Activated CD8-positive, alpha-beta memory T cell treated with anti-CD3 and anti-CD28 coated beads, Interleukin-2, amount 10 ng/mL, durations not matched to agents 7 days and 5 days (primary cell): Measurements from ENCODE around the gene WTIP. TPM values are rescaled to one million over a fixed set of nuclear protein-coding genes. Genes with fewer than 3 reads are reported as not detected.
"Not testable (repeated sequence)": the region's sequence is repeated elsewhere in the genome, so short reads cannot be mapped to it uniquely, and the experiment has no call there.

Experiments
- ATAC-seq: fragments of 150-1000 bp; cut with Tn5 transposase; one replicate; pipeline ENCODE4 v1.10.0; 2021; ENCODE audit warnings: moderate library complexity
- CTCF ChIA-PET: fragments of 350-600 bp; sonication (Branson Sonifier 250); formaldehyde crosslinking; loops from one replicate; lab custom pipeline; 2021; ENCODE audit warnings: antibody characterized with exemption; lab: Charles Lee
- DNase-seq: peaks from one replicate; pipeline ENCODE4 v3.0.0-alpha.2; 2020
- H3K27ac Mint-ChIP-seq: one replicate; pipeline ENCODE4 v1.8.0; 2021; ENCODE audit warnings: mild to moderate bottlenecking, mixed read lengths
- H3K27me3 Mint-ChIP-seq: one replicate; pipeline ENCODE4 v1.8.0; 2021; ENCODE audit warnings: mixed read lengths
- H3K36me3 Mint-ChIP-seq: one replicate; pipeline ENCODE4 v1.8.0; 2021; ENCODE audit warnings: mild to moderate bottlenecking, mixed read lengths
- H3K4me1 Mint-ChIP-seq: one replicate; pipeline ENCODE4 v1.8.0; 2021; ENCODE audit warnings: mixed read lengths
- H3K4me3 Mint-ChIP-seq: one replicate; pipeline ENCODE4 v1.8.0; 2021; ENCODE audit warnings: mild to moderate bottlenecking, moderate library complexity, mixed read lengths
- H3K9me3 Mint-ChIP-seq: one replicate; pipeline ENCODE4 v1.8.0; 2022; ENCODE audit warnings: low read depth, mixed read lengths
- total RNA-seq, 2 experiments: library from RNA; stranded (reverse); gene quantifications; one replicate each; pipeline ENCODE4 v1.2.3, GENCODE V29; 2021

The WTIP gene
- total RNA-seq, 2 experiments from 2014 or later = 0.33 to 0.99 TPM

DNA sequence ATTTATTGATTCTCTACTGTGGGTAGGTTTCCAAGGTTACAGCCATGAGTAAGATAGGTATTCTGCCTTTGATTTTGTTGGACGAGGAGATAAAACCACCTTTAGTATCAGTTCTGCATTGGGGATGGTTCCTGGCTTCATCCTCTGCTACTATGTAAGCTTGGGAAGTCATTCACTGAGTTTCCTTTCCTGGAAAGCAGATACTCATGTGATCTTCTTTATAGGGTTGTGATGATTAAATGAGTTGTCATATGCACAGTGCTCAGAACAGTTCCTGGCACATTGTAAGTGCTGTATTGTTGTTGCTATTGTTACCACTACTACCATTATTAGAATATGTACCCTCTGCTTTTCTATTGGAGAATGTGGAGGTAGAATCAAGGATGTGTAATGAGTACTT, 13.1 kb upstream of the WTIP start:
- H3K4me1 Mint-ChIP-seq = no peaks in the 10 kb centered on the region
- ATAC-seq = no peak

DNA sequence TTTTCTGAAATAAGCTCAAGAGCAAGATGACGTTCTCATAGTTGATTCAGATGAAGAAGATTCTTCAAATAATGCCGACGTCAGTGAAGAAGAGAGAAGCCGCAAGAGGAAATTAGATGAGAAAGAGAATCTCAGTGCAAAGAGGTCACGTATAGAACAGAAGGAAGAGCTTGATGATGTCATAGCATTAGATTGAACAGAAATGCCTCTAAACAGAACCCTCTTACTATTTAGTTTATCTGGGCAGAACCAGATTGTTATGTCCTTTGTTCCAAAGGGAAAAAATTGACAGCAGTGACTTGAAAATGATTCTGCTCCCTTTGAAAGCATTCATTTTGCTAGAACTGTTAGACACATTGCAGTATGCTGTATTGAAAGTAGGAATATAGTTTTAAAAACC, 12.5 kb upstream of the WTIP start:
- H3K4me3 Mint-ChIP-seq, H3K4me1 Mint-ChIP-seq, H3K27me3 Mint-ChIP-seq, ATAC-seq, DNase-seq, CTCF ChIA-PET, H3K9me3 Mint-ChIP-seq, H3K27ac Mint-ChIP-seq: not testable (repeated sequence)
- peaks cover 63% of the 10 kb centered on the region for H3K36me3 Mint-ChIP-seq

More for the DNA sequence above, 13.1 kb upstream of the WTIP start:
- peaks cover 66% of the 10 kb centered on the region for H3K36me3 Mint-ChIP-seq
- CTCF ChIA-PET = no interaction called here
- no peak for DNase-seq
- H3K4me3 Mint-ChIP-seq = no peak overlapping the region
- H3K27me3 Mint-ChIP-seq = no peaks in the 10 kb centered on the region
- H3K27ac Mint-ChIP-seq = no peak overlapping the region
- no peaks in the 10 kb centered on the region for H3K9me3 Mint-ChIP-seq

GRCh38 chr19:34471906-34472700, 9.5 kb upstream of the WTIP start:
- peaks cover 43% of the 10 kb centered on the region for H3K36me3 Mint-ChIP-seq
- H3K4me3 Mint-ChIP-seq = no peak overlapping the region
- peak overlapping the region; percentile 4 for H3K27ac Mint-ChIP-seq
- DNase-seq = no peak
- H3K9me3 Mint-ChIP-seq = no peaks in the 10 kb centered on the region
- CTCF ChIA-PET = no interaction called here
- H3K4me1 Mint-ChIP-seq = peaks cover 7% of the 10 kb centered on the region
- no peaks in the 10 kb centered on the region for H3K27me3 Mint-ChIP-seq
- ATAC-seq = no peak

DNA sequence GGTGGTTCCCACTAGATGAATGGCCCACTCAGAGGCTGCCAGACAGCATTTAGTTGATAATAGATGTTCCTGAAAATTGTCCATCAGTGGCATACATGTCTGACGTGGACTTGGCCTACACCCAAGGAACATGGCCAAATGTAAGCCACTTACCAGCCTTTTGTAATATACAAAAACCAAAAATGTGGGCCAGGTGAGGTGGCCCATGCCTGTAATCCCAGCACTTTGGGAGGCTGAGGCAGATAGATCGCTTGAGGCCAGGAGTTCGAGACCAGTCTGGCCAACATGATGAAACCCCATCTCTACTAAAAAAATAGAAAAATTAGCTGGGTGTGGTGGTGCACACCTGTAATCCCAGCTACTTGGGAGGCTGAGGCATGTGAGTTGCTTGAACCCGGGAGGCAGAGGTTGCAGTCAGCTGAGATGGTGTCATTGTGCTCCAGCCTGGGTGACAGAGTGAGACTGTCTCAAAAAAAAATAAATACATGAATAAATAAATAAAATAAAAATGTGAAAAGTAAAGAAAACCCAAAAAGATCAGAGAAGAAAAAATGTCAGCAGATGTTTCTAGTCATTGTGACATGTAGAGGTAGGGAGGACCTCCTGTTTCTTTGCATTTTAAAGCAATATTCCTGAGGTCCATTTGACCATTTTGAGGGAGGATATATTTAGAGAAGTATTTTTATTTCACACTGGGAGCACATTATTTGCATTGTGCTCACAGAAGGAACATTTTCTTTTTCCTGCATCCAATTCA, 7.1 kb upstream of the WTIP start:
- Mint-ChIP-seq H3K4me1 (peaks cover 7% of the 10 kb centered on the region), H3K27ac (no peak overlapping the region), H3K36me3 (peaks cover 32% of the 10 kb centered on the region), H3K27me3 (peaks cover 6% of the 10 kb centered on the region), H3K9me3 (no peaks in the 10 kb centered on the region), H3K4me3 (no peak overlapping the region)
- no peak for ATAC-seq
- CTCF ChIA-PET = no interaction called here
- no peak for DNase-seq

DNA sequence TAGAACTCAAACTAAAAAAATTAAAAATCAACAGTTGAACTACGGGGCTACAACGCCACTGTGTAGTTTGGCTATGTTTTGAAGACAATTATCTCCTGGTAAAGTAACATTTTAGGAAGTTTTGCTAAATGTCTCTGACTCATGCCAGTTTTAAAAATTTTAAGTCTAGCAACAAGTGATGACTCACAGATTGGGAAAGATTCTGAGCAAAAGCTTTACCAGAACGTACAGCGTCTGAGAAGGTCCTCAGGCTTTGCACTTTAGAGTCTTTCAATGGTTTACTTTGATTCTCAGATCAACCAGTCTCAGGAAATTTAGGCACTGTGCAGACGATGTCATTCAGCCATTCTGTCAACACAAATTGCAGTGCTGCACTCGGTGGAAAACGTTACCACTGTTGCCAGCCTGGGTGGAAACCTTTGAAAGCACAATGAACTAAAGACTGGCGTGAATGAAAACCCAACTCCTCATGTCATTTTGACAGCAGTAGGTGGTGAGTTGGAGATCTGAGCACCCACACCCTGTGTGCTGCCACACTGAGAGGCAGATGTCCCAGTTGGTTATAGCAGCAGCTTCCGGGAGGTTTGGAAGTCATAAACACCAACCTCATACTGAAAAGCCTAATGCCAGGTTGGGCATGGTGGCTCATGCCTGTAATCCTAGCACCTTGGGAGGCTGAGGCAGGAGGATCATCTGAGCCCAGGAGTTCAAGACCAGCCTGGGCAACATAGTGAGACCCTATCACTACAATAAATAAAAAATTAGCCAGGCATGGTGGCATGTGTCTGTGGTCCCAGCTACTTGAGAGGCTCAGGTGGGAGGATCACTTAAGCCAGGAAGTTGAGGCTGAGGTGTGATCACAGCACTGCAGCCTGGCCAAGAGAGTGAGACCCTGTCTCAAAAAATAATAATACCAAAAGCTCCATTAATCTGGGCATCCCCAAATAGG, 6.3 kb upstream of the WTIP start:
- peak; percentile 47 for ATAC-seq
- CTCF ChIA-PET = interaction anchor here (1.2 kb wide), 1 partner anchor 18 kb away, joined by 3 read pairs; no protein-coding TSS in a partner anchor

GRCh38 chr19:34475975-34476594, 5.5 kb upstream of the WTIP start:
- no peak for DNase-seq
- Mint-ChIP-seq H3K4me1 (peaks cover 7% of the 10 kb centered on the region), H3K4me3 (no peak overlapping the region), H3K9me3 (no peaks in the 10 kb centered on the region), H3K27ac (no peak overlapping the region), H3K27me3 (peaks cover 20% of the 10 kb centered on the region), H3K36me3 (peaks cover 24% of the 10 kb centered on the region)
- CTCF ChIA-PET = interaction anchor here (1.1 to 1.2 kb wide), 2 partner anchors 17 to 18 kb away, joined by 3 read pairs; no protein-coding TSS in a partner anchor
- no peak for ATAC-seq

More for the DNA sequence above, 6.3 kb upstream of the WTIP start:
- Mint-ChIP-seq H3K27ac (peak overlapping the region; percentile 19), H3K4me1 (peaks cover 7% of the 10 kb centered on the region), H3K9me3 (no peaks in the 10 kb centered on the region), H3K4me3 (no peak overlapping the region), H3K36me3 (peaks cover 27% of the 10 kb centered on the region), H3K27me3 (peaks cover 12% of the 10 kb centered on the region)
- DNase-seq = no peak

GRCh38 chr19:34478496-34478895, 3.1 kb upstream of the WTIP start:
- H3K9me3 Mint-ChIP-seq, H3K27ac Mint-ChIP-seq, H3K36me3 Mint-ChIP-seq, H3K4me3 Mint-ChIP-seq, ATAC-seq, CTCF ChIA-PET, DNase-seq: not testable (repeated sequence)
- H3K4me1 Mint-ChIP-seq = peaks cover 11% of the 10 kb centered on the region
- H3K27me3 Mint-ChIP-seq = peaks cover 31% of the 10 kb centered on the region

DNA sequence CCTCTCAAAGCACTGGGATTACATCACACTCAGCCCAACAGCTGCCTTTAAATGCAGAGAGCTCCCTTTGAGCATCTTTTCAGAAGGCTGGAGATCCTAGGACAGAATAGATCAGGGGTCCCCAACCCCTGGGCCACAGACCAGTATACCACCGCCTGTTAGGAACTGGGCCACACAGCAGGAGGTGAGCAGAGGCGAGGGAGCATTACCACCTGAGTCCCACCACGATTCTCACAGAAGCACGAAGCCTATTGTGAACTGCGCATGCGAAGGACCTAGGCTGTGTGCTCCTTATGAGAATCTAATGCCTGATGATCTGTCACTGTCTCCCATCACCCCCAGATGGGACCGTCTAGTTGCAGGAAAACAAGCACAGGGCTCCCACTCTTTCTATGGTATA, 2.2 kb upstream of the WTIP start:
- DNase-seq = no peak
- CTCF ChIA-PET = no interaction called here
- no peaks in the 10 kb centered on the region for H3K9me3 Mint-ChIP-seq
- H3K4me1 Mint-ChIP-seq = peaks cover 11% of the 10 kb centered on the region
- H3K4me3 Mint-ChIP-seq = no peak overlapping the region
- no peak overlapping the region for H3K27ac Mint-ChIP-seq
- no peak for ATAC-seq
- no peaks in the 10 kb centered on the region for H3K36me3 Mint-ChIP-seq
- peaks cover 38% of the 10 kb centered on the region for H3K27me3 Mint-ChIP-seq

GRCh38 chr19:34480491-34480890, 1.1 kb upstream of the WTIP start:
- Mint-ChIP-seq H3K9me3 (no peaks in the 10 kb centered on the region), H3K4me1 (peaks cover 3% of the 10 kb centered on the region), H3K36me3 (no peaks in the 10 kb centered on the region), H3K27ac (no peak overlapping the region), H3K4me3 (no peak overlapping the region), H3K27me3 (peaks cover 42% of the 10 kb centered on the region)
- ATAC-seq = no peak
- CTCF ChIA-PET = no interaction called here
- no peak for DNase-seq

DNA sequence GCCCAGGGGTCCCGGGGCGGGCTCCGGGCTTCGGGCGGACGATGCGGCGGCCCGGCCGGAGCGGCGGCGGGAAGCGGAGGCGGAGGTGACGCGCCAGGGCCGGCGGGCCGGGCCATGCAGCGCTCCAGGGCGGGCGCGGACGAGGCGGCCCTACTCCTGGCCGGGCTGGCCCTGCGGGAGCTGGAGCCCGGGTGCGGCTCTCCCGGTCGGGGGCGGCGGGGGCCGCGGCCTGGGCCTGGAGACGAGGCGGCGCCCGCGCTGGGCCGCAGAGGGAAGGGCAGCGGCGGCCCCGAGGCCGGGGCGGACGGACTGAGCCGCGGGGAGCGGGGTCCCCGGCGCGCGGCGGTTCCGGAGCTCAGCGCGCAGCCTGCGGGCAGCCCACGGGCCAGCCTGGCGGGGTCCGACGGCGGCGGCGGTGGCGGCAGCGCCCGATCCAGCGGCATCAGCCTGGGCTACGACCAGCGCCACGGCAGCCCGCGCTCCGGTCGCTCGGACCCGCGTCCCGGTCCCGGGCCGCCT, 362 bp downstream of the WTIP start:
- Mint-ChIP-seq H3K27ac (no peak overlapping the region), H3K36me3 (no peaks in the 10 kb centered on the region), H3K27me3 (peaks cover 48% of the 10 kb centered on the region), H3K4me1 (peaks cover 3% of the 10 kb centered on the region), H3K4me3 (no peak overlapping the region), H3K9me3 (no peaks in the 10 kb centered on the region)
- CTCF ChIA-PET = no interaction called here
- DNase-seq (no peak), ATAC-seq (no peak)

DNA sequence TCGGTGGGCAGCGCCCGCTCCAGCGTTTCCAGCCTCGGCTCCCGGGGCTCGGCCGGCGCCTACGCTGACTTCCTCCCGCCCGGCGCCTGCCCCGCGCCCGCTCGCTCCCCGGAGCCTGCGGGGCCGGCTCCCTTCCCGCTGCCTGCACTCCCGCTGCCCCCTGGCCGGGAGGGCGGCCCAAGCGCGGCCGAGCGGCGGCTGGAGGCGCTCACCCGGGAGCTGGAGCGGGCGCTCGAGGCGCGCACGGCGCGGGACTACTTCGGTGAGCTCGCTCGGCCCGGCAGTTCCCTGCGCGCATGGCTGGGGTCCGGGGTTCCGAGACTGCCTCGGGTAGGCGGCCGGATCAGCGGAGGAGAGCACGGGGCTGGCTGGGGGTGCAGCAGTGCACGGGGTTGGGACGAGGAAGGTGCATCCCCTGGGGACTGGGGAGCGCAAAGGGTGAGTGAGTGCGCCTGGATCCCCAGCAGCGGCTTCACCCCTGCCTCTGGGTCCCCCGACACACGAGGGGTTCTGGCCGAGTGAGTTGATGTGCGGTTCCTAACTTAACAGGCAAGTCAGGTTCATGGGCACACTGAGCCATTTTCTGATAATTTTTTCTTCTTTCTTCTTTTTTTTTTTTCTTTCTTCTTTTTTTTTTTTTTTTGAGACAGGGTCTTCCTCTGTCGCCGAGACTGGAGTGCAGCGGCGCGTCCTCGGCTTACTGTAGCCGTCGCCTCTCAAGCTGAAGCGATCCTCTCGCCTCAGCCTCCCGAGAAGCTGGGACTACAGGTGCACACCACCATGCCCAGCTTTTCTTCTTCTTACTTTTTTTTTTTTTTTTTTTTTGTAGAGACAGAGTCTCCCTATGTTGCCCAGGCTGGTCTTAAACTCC, 1.1 kb downstream of the WTIP start:
- H3K27ac Mint-ChIP-seq = no peak overlapping the region
- ATAC-seq (no peak), DNase-seq (no peak)
- peaks cover 3% of the 10 kb centered on the region for H3K4me1 Mint-ChIP-seq
- CTCF ChIA-PET = no interaction called here
- no peak overlapping the region for H3K4me3 Mint-ChIP-seq
- peaks cover 48% of the 10 kb centered on the region for H3K27me3 Mint-ChIP-seq
- H3K36me3 Mint-ChIP-seq = no peaks in the 10 kb centered on the region
- H3K9me3 Mint-ChIP-seq = no peaks in the 10 kb centered on the region

DNA sequence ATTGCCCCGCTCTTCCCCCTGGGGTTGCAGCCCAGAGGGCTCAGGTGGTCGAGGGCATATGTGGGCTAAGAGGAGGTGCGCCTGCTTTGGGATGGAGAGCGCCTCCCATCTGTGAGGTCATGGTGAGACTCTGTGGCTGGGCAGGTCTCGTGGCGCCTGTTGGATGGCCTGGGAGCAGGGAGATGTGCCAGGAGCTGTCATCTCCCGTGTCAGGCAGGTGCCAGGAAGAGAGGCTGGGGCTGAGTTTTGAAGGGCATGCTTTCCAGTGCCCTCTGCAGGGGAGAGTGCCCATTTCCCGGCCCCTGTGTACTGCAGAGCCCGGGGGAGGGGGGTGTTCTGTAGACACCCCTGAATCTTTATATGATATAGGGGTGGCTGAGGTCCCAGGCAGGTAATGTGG, 2.8 kb downstream of the WTIP start:
- H3K27ac Mint-ChIP-seq = no peak overlapping the region

More for the DNA sequence above, 2.8 kb downstream of the WTIP start:
- ATAC-seq = no peak
- CTCF ChIA-PET = no interaction called here
- Mint-ChIP-seq H3K9me3 (no peaks in the 10 kb centered on the region), H3K36me3 (no peaks in the 10 kb centered on the region), H3K4me1 (peaks cover 3% of the 10 kb centered on the region), H3K27me3 (peaks cover 43% of the 10 kb centered on the region), H3K4me3 (no peak overlapping the region)
- no peak for DNase-seq
